Astrocyte (in vitro differentiated cells and primary cell): ENCODE measurements around the gene KDELR1. TPM values are rescaled to one million over a fixed set of nuclear protein-coding genes. Genes with fewer than 3 reads are reported as not detected.

Experiments used
- DNase-seq: peaks from one replicate; pipeline ENCODE4 v3.0.0-alpha.2; 2010; ENCODE audit warnings: low read depth
- FAIRE-seq: peaks from 2 replicates; lab custom pipeline; 2011; peaks lifted over from hg19 to GRCh38; lab: Jason Lieb, UNC
- H2AFZ ChIP-seq: 2 replicates; pipeline ENCODE4 v1.6.0; 2012; ENCODE audit warnings: low read depth, low read length, inconsistent platforms
- H3K27ac ChIP-seq: 2 replicates; pipeline ENCODE4 v1.5.1; 2011; ENCODE audit warnings: low read depth, low read length, inconsistent platforms
- H3K27me3 ChIP-seq: 2 replicates; pipeline ENCODE4 v1.6.0; 2011; ENCODE audit warnings: low read length, inconsistent platforms; ENCODE audit not compliant: insufficient read depth
- H3K36me3 ChIP-seq: 2 replicates; pipeline ENCODE4 v1.5.1; 2011; ENCODE audit warnings: low read length, inconsistent platforms; ENCODE audit not compliant: insufficient read depth
- H3K4me1 ChIP-seq: 2 replicates; pipeline ENCODE4 v1.5.1; 2011; ENCODE audit warnings: low read length, inconsistent platforms; ENCODE audit not compliant: insufficient read depth
- H3K4me2 ChIP-seq: 2 replicates; pipeline ENCODE4 v1.6.0; 2012; ENCODE audit warnings: low read length, inconsistent platforms
- H3K4me3 ChIP-seq: 2 replicates; pipeline ENCODE4 v1.5.1; 2011; ENCODE audit warnings: low read depth, mild to moderate bottlenecking, low read length, inconsistent platforms; ENCODE audit not compliant: insufficient read depth
- H3K79me2 ChIP-seq: 2 replicates; pipeline ENCODE4 v1.6.0; 2012; ENCODE audit warnings: mild to moderate bottlenecking, low read length, inconsistent platforms; ENCODE audit not compliant: insufficient read depth
- H3K9ac ChIP-seq: 2 replicates; pipeline ENCODE4 v1.6.0; 2012; ENCODE audit warnings: mild to moderate bottlenecking, low read length, inconsistent platforms
- H3K9me3 ChIP-seq: 2 replicates; pipeline ENCODE4 v1.5.1; 2012; ENCODE audit warnings: low read depth, mild to moderate bottlenecking, low read length, inconsistent platforms; ENCODE audit not compliant: insufficient read depth
- H4K20me1 ChIP-seq: 2 replicates; pipeline ENCODE4 v1.6.0; 2012; ENCODE audit warnings: low read length, inconsistent platforms; ENCODE audit not compliant: insufficient read depth
- H3K27ac Mint-ChIP-seq: one replicate; pipeline ENCODE4 v1.8.0; 2021; ENCODE audit warnings: mild to moderate bottlenecking, mixed read lengths; ENCODE audit not compliant: unreplicated experiment
- H3K27me3 Mint-ChIP-seq: one replicate; pipeline ENCODE4 v1.8.0; 2021; ENCODE audit warnings: low read depth, mixed read lengths; ENCODE audit not compliant: unreplicated experiment
- H3K36me3 Mint-ChIP-seq: one replicate; pipeline ENCODE4 v1.8.0; 2021; ENCODE audit warnings: low read depth, mixed read lengths; ENCODE audit not compliant: unreplicated experiment
- H3K4me1 Mint-ChIP-seq: one replicate; pipeline ENCODE4 v1.8.0; 2021; ENCODE audit warnings: low read depth, mixed read lengths; ENCODE audit not compliant: unreplicated experiment
- H3K4me3 Mint-ChIP-seq: one replicate; pipeline ENCODE4 v1.8.0; 2021; ENCODE audit warnings: mild to moderate bottlenecking, moderate library complexity, mixed read lengths; ENCODE audit not compliant: unreplicated experiment
- H3K9me3 Mint-ChIP-seq: one replicate; pipeline ENCODE4 v1.8.0; 2021; ENCODE audit warnings: mild to moderate bottlenecking, mixed read lengths; ENCODE audit not compliant: unreplicated experiment
- CTCF ChIP-seq: IDR thresholded peaks from 2 replicates; pipeline ENCODE4 v1.5.1; 2011; ENCODE audit warnings: low read depth, mild to moderate bottlenecking, inconsistent platforms, low read length, moderate library complexity; ENCODE audit not compliant: insufficient read depth
- EZH2 ChIP-seq: IDR thresholded peaks from 2 replicates; pipeline ENCODE4 v1.6.1; 2012; ENCODE audit warnings: mild to moderate bottlenecking, low read length, inconsistent platforms; ENCODE audit not compliant: insufficient read depth
- total RNA-seq: library from RNA; stranded (reverse); gene quantifications from 2 replicates; pipeline ENCODE4 v1.2.1, GENCODE V29; 2021

The KDELR1 gene
- total RNA-seq, 1 donor from 2014 or later = 370 TPM

GRCh38 chr19:48365602-48366001, 25.7 kb downstream of the KDELR1 start:
- DNase-seq (no peak), FAIRE-seq (no peak)
- Histone ChIP-seq H3K27me3 (no peaks in the 10 kb centered on the region), H3K27ac (no peak overlapping the region), H3K4me1 (peaks cover 6% of the 10 kb centered on the region), H3K36me3 (no peaks in the 10 kb centered on the region), H4K20me1 (no peaks in the 10 kb centered on the region), H2AFZ (no peak overlapping the region), H3K9ac (no peak overlapping the region), H3K4me2 (no peak overlapping the region), H3K9me3 (no peaks in the 10 kb centered on the region), H3K4me3 (no peak overlapping the region), H3K79me2 (no peaks in the 10 kb centered on the region)
- peaks cover 2% of the 10 kb centered on the region for H3K9me3 Mint-ChIP-seq
- H3K4me3 Mint-ChIP-seq = no peak overlapping the region
- H3K27me3 Mint-ChIP-seq = peaks cover 8% of the 10 kb centered on the region
- no peaks in the 10 kb centered on the region for H3K4me1 Mint-ChIP-seq
- H3K27ac Mint-ChIP-seq = no peak overlapping the region
- no peaks in the 10 kb centered on the region for H3K36me3 Mint-ChIP-seq
- TF ChIP-seq CTCF = no peak
- TF ChIP-seq EZH2 = no peak

GRCh38 chr19:48364598-48365348, 26.6 kb downstream of the KDELR1 start:
- peaks cover 2% of the 10 kb centered on the region for H3K9me3 Mint-ChIP-seq
- DNase-seq = no peak
- Histone ChIP-seq H3K27me3 (no peaks in the 10 kb centered on the region), H3K4me1 (peaks cover 6% of the 10 kb centered on the region), H3K36me3 (no peaks in the 10 kb centered on the region), H3K27ac (no peak overlapping the region), H4K20me1 (no peaks in the 10 kb centered on the region), H3K4me3 (peak overlapping the region; percentile 78), H3K9ac (peak overlapping the region; percentile 89), H2AFZ (peak overlapping the region; percentile 72), H3K9me3 (no peaks in the 10 kb centered on the region), H3K4me2 (peak overlapping the region; percentile 98), H3K79me2 (no peaks in the 10 kb centered on the region)
- no peaks in the 10 kb centered on the region for H3K4me1 Mint-ChIP-seq
- no peak overlapping the region for H3K27ac Mint-ChIP-seq
- peaks cover 6% of the 10 kb centered on the region for H3K27me3 Mint-ChIP-seq
- FAIRE-seq = no peak
- H3K4me3 Mint-ChIP-seq = peak overlapping the region; percentile 35
- H3K36me3 Mint-ChIP-seq = no peaks in the 10 kb centered on the region
- TF ChIP-seq EZH2 (no peak), CTCF (no peak)
